CD4-positive, alpha-beta T cell treated with Interleukin-17A for 4 hours (primary cell): ENCODE data around the gene SH3YL1.

ENCODE experiments used
- DNase-seq: peaks from one replicate; pipeline ENCODE4 v3.0.0-alpha.2; 2020; ENCODE audit warnings: mixed read lengths

SH3YL1 gene

GRCh38 chr2:211486-212184 is 52.2 kb downstream of the SH3YL1 start:
- DNase-seq, result no peak

- DNase-seq, result no peak
These were observed 53.2 kb downstream of the SH3YL1 start for GRCh38 chr2:210660-211059.

GRCh38 chr2:209470-209869 is 54.4 kb downstream of the SH3YL1 start:
- DNase-seq, result no peak

GRCh38 chr2:208335-208734 is 55.5 kb downstream of the SH3YL1 start:
- no peak for DNase-seq

- no peak for DNase-seq
These were observed 59.8 kb downstream of the SH3YL1 start for GRCh38 chr2:203984-204383.

GRCh38 chr2:203401-203800 is 60.4 kb downstream of the SH3YL1 start:
- no peak for DNase-seq

- no peak for DNase-seq
These were observed 60.9 kb downstream of the SH3YL1 start for GRCh38 chr2:202945-203344.

GRCh38 chr2:201648-202433 is 62.0 kb downstream of the SH3YL1 start:
- DNase-seq, result no peak

- DNase-seq, result no peak
These were observed 64.5 kb downstream of the SH3YL1 start for GRCh38 chr2:199041-199966.

GRCh38 chr2:196406-196805 is 67.4 kb downstream of the SH3YL1 start:
- DNase-seq, result no peak

GRCh38 chr2:195932-196331 is 67.9 kb downstream of the SH3YL1 start:
- DNase-seq, result no peak

GRCh38 chr2:193141-193671 is 70.6 kb downstream of the SH3YL1 start:
- peak; percentile 20 for DNase-seq

- DNase-seq, result no peak
These were observed 72.3 kb downstream of the SH3YL1 start for GRCh38 chr2:191311-192190.

GRCh38 chr2:187825-188224 is 76.0 kb downstream of the SH3YL1 start:
- no peak for DNase-seq

GRCh38 chr2:185221-185620 is 78.6 kb downstream of the SH3YL1 start:
- DNase-seq, result no peak

GRCh38 chr2:184695-185094 is 79.1 kb downstream of the SH3YL1 start:
- DNase-seq, result no peak

- DNase-seq, result no peak
These were observed 81.2 kb downstream of the SH3YL1 start for GRCh38 chr2:182509-183122.

GRCh38 chr2:180311-180710 is 83.5 kb downstream of the SH3YL1 start:
- no peak for DNase-seq

GRCh38 chr2:179886-180285 is 83.9 kb downstream of the SH3YL1 start:
- DNase-seq, result no peak

GRCh38 chr2:177733-178132 is 86.1 kb downstream of the SH3YL1 start:
- DNase-seq, result peak; percentile 4

- DNase-seq, result no peak
These were observed 86.9 kb downstream of the SH3YL1 start for GRCh38 chr2:176917-177316.
